Measurements from ENCODE around the gene THOP1.
A peak's percentile ranks its signal among the peaks of the same experiment; 100 is the strongest.
"Not testable (repeated sequence)": the region's sequence is repeated elsewhere in the genome, so short reads cannot be mapped to it uniquely, and the experiment has no call there.

THOP1 gene

DNA sequence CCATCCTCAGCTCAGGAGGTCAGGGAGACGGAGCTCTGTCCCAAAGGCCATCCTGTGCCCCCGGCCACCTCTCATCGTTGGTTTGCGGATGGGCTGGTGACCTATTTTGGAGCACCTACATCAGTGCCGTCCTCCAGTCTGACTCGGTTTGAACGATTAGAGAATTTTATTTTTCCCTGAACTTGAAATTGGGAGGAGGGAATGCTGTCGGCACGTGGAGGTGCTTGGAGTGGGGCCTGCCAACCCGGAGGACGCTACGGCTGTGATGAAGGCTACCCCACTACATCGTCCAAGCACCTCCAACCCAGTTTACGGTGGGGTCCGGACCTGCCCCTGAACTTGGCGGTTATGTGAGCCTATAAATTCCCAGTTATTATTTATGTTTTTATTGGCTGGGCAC lies 31.3 kb downstream of the THOP1 start:
- DNase-seq: no peak

- not testable (repeated sequence) for DNase-seq
These were observed 32.0 kb downstream of the THOP1 start for GRCh38 chr19:2817237-2817829.

- DNase-seq: peak; percentile 90
These were observed 34.3 kb downstream of the THOP1 start, which contains the start of gene ZNF554 for GRCh38 chr19:2819540-2820111. TSS of gene ZNF554 (plus strand) at chr19:2819868. CDS start at chr19:2820072, 204 bp downstream.

GRCh38 chr19:2820112-2820702 lies 34.9 kb downstream of the THOP1 start:
- peak; percentile 68 for DNase-seq

DNA sequence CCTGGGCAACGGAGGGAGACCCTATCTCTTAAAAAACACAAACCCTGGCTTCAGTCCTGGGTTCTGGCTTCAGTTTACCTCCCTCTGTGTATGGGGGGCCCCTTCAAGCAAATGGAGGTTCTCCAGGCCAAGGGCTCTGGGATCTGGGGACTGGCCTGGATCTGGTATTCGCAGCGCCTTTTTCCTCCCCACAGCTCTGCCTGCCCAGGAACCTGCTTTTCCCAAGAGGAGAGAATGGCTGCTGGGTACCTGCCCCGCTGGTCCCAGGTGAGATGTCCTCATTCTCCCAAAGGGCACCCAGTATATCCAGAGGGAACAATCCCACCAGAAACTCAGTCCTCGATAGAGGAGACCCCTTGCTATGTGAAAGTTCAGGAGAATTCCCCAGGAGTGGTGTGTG lies 37.5 kb downstream of the THOP1 start:
- no peak for DNase-seq

DNA sequence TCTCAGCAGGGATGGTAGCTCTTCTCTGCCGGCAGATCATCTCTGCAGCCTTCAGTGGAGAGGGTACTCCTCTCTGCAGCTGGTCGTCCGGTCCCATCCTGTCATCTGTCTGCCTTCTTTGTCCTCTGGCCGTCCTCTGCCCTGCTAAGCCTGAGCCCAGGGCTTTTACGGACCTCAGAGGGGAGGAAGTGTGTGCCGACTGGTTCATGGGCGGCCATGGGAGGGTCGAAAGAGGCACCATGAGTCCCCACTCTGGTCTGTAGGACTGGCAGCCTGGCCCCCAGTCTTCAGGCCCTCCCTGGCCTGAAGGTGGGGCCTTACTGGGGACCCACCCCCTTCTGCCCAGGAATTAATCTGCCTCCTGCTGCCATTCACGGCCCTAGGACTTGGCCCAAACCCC lies 38.3 kb downstream of the THOP1 start:
- DNase-seq: no peak

GRCh38 chr19:2824129-2824528 lies 38.8 kb downstream of the THOP1 start:
- no peak for DNase-seq

GRCh38 chr19:2827022-2827421 lies 41.7 kb downstream of the THOP1 start:
- DNase-seq: no peak

DNA sequence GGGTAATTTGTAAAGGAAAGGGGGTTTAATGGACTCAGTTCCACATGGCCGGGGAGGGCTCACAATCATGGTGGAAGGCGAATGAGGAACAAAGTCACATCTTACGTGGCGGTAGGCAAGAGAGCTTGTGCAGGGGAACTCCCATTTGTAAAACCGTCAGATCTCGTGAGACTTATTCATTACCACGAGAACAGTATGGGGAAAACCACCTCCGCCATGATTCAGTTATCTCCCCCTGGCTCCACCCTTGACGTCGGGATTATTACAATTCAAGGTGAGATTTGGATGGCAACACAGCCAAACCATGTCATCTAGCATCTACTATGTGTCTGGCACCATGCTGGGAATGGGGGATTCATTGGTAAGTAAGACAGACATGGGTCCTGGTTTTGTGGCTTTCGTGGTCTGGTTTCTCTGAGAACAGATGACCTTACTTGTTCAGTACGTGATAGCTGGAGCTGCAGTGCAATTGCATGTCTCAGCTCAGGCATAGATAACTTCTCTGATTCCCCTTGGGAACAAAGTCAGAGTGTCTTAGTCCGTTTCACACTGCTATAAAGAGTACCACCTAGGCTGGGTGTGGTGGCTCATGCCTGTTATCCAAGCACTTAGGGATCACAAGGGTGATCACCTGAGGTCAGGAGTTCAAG lies 42.7 kb downstream of the THOP1 start:
- DNase-seq: no peak

GRCh38 chr19:2834294-2834871 lies 49.1 kb downstream of the THOP1 start:
- no peak for DNase-seq

- DNase-seq: no peak
These were observed 52.1 kb downstream of the THOP1 start for GRCh38 chr19:2837430-2837829.

GRCh38 chr19:2840794-2841791 lies 55.8 kb downstream of the THOP1 start, which contains the start of gene ZNF555:
TSS of gene ZNF555 (plus strand) at chr19:2841475. CDS start at chr19:2841573, 98 bp downstream.
- peak; percentile 98 for DNase-seq

GRCh38 chr19:2841855-2842574 lies 56.7 kb downstream of the THOP1 start:
- DNase-seq: peak; percentile 64

- DNase-seq: no peak
These were observed 59.8 kb downstream of the THOP1 start for GRCh38 chr19:2845107-2845506.

GRCh38 chr19:2846180-2846894 lies 61.0 kb downstream of the THOP1 start:
- DNase-seq: no peak

- DNase-seq: no peak
These were observed 62.2 kb downstream of the THOP1 start for GRCh38 chr19:2847507-2847906.

GRCh38 chr19:2848616-2849015 lies 63.3 kb downstream of the THOP1 start:
- DNase-seq: no peak

DNA sequence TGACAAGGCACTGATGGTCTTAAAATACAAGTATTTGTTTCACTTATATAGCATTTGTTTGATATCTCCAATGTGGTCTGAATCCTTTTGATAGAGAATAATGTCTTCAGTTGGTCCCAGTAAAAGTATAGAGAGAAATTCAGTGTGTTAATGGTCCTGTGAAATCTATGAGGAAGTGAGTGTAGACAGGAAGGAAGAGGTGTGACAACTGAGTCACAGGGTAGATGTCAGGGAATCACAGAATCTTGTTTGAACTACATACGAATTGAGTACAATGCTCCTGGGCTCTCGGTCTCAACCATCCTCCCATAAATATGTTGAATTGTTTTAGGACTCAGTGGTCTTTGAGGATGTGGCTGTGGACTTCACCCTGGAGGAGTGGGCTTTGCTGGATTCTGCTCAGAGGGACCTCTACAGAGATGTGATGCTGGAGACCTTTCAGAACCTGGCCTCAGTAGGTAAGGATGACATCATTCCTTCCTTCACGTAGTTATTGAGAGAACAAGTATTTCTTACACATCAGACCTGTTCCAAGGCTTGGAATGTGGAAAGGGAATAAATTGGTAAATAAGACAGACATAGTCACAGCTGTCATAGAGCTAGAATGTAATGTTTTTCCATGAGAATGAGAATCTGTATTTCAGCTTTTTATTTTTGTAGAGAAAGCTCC lies 65.1 kb downstream of the THOP1 start:
- DNase-seq: no peak

DNA sequence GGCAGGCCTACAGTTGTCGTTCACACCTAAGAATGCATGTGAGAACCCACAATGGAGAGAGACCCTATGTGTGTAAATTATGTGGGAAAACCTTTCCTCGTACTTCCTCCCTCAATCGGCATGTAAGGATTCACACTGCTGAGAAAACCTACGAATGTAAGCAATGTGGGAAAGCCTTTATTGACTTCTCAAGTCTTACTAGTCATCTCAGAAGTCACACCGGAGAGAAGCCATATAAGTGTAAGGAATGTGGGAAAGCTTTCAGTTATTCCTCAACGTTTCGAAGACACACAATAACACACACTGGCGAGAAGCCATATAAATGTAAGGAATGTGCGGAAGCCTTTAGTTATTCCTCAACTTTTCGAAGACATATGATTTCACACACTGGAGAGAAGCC lies 67.3 kb downstream of the THOP1 start:
- DNase-seq: no peak

Measured in right kidney (tissue), 1 donor.